ENCODE measurements around the gene CTNNA3.
"Not testable (repeated sequence)": the region's sequence is repeated elsewhere in the genome, so short reads cannot be mapped to it uniquely, and the experiment has no call there.

Gene CTNNA3

GRCh38 chr10:67239864-67240497 is 456.0 kb downstream of the CTNNA3 start:
- DNase-seq: no peak

DNA sequence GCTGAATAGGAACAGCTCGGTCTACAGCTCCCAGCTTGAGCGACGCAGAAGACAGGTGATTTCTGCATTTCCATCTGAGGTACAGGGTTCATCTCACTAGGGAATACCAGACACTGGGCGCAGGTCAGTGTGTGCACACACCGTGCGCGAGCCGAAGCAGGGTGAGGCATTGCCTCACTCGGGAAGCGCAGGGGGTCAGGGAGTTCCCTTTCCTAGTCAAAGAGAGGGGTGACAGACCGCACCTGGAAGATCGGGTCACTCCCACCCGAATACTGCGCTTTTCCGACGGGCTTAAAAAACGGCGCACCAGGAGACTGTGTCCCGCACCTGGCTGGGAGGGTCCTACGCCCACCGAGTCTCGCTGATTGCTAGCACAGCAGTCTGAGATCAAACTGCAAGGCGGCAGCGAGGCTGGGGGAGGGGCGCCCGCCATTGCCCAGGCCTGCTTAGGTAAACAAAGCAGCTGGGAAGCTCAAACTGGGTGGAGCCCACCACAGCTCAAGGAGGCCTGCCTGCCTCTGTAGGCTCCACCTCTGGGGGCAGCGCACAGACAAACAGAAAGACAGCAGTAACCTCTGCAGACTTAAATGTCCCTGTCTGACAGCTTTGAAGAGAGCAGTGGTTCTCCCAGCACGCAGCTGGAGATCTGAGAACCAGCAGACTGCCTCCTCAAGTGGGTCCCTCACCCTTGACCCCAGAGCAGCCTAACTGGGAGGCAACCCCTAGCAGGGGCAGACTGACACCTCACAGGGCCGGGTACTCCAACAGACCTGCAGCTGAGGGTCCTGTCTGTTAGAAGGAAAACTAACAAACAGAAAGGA is 465.1 kb downstream of the CTNNA3 start:
- DNase-seq: not testable (repeated sequence)

- DNase-seq: no peak
Observed at GRCh38 chr10:67225226-67225625, 470.8 kb downstream of the CTNNA3 start.

DNA sequence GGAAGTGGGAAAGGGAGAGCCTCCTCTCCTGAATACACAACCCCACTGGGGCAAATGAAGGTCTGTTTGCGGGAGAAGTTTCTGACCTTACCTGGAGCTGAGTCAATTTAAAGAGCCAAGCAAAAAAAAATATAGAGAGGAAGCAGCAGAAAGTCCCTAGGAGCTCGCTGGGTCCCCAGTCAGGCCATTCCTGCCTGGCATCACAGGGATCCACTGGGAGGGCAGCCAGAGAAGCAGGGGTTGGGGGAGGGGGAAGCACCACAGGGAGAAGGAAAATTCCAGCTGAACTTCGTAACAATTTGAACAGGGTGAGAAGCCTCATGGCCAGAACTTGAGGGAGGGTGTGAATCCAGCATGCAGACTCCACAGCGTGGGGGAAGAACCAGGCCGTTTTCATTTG is 471.4 kb downstream of the CTNNA3 start:
- DNase-seq: no peak

GRCh38 chr10:67222934-67223333 is 473.1 kb downstream of the CTNNA3 start:
- no peak for DNase-seq

GRCh38 chr10:67221939-67222494 is 474.0 kb downstream of the CTNNA3 start:
- DNase-seq: no peak

- no peak for DNase-seq
Observed at GRCh38 chr10:67211680-67212079, 484.3 kb downstream of the CTNNA3 start.

DNA sequence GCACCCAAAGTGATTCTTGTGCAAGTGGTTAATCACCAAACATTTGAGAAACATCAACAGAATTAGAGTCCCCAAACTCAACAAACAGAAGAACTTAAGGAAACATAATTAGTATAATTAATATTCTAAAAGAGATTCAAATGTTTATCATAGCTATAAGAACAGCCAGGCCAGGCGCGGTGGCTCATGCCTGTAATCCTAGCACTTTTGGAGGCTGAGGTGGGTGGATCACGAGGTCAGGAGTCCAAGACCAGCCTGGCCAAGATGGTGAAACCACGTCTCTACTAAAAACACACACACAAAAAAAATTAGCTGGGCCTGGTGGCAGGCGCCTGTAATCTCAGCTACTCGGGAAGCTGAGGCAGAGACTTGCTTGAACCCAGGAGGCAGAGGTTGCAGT is 488.1 kb downstream of the CTNNA3 start:
- not testable (repeated sequence) for DNase-seq

GRCh38 chr10:67200913-67201564 is 495.0 kb downstream of the CTNNA3 start:
- DNase-seq: no peak

GRCh38 chr10:67175354-67175753 is 520.6 kb downstream of the CTNNA3 start:
- DNase-seq: no peak

DNA sequence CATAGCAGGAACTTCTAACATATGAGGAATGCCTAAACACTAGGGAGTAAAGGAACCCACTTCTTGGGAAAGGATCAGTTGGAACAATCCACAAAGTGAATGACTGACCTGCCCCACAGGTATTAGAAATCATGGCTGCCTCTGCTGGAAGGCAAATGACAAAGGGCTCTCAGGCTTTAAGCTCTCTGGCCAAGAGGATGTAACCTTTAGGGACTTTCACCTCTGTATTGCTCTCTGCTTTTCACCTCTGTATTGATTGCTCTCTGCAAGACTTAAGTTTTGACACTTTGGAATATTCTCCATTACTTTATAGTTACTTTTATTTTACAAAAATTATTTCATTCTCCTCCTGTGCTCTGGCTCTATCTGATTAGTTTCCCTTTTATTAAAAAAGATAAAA is 522.2 kb downstream of the CTNNA3 start:
- no peak for DNase-seq

DNA sequence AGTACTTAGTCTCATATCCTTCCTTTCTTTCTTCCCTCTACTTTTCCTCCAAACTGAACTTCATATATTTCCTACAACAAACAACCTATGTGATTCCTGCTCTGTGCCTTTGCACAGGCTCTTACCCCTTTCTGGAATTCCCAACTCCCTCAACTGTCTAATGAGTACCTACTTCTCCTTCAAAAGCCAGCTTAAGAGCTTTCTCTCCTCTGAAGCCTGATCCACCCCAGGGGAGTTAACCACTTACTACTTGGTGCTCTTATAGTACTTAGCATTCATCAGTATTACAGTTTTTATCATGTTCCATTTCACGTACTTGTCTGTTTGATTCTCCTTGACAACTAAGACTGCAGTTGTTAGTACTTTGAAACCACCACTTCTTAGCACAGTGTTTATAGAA is 524.0 kb downstream of the CTNNA3 start:
- DNase-seq: no peak

- DNase-seq: no peak
Observed at GRCh38 chr10:67156239-67156638, 539.8 kb downstream of the CTNNA3 start.

DNA sequence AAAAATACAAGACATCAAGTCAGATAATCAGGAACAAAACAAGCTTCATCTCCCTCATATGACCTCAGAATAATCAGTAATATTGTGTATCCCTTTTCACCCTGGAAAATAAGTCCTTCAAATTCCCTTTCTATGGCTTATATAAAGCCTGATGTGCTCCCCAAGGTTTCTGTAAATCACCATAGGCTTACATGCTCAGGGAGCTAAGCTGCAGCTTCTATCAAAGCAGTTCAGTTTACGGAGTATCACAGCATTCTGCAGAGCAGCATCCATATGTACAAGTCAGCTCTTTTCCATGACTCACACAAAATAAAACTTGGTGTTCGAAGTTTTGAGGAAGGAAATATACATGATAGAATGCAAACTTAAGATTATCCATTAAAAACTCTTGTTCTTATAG is 544.5 kb downstream of the CTNNA3 start:
- no peak for DNase-seq

- no peak for DNase-seq
Observed at GRCh38 chr10:67144530-67144929, 551.5 kb downstream of the CTNNA3 start.

DNA sequence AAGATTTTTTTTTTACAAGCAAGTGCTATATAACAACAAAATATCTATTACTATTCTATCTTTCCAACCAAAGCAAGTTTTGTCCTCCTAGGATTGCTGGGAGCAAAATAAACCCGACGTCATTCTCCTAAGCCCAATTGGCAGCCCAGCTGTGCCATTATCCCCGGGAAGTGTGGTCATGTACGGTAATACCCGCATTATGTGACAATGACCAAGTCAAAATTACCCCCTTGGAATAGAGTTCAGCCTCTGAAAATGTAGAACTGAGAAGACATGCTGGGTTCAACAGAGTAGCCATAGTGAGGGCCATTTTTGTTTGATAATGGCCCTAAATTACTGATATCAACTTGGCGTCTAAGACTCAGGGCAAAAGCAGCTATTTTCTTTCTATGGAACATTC is 554.7 kb downstream of the CTNNA3 start:
- no peak for DNase-seq

DNA sequence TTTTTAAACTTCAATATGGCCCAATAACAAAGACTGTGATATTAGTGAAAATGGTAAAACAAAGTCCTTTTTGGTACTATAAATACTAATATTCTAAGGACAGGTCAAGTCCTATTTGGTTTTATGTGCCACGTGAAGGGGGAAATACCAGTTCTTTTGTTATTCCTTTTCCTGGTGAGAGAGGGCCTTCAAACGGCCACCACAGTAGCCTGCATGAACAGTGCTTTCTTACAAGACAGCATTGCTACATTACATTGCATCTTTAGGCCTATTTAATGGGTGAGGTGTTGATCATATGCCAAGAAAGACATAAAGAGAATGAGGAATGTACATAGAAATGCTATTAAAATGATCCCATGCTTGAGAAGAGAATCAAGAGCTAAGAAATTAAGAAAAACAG is 555.4 kb downstream of the CTNNA3 start:
- DNase-seq: no peak

DNA sequence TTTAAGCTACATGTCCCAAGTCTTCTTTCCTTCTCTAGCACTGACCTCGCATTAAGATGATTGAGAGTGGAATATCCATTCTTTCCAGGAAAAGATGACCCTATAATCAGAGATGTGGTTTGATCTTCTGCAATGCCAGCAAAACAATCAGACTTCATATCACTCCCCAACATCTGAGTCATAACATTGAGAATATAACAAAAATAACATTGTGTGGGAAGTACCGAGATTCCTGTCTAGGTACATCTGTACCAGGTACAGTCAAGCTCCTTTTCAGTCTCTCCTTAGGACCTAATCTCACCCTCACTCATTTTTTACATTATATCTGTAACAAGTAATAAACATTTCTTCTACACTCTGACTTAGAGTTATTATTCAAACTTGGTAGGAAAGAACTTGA is 568.6 kb downstream of the CTNNA3 start:
- DNase-seq: no peak

- no peak for DNase-seq
Observed at GRCh38 chr10:67119651-67120050, 576.3 kb downstream of the CTNNA3 start.

DNA sequence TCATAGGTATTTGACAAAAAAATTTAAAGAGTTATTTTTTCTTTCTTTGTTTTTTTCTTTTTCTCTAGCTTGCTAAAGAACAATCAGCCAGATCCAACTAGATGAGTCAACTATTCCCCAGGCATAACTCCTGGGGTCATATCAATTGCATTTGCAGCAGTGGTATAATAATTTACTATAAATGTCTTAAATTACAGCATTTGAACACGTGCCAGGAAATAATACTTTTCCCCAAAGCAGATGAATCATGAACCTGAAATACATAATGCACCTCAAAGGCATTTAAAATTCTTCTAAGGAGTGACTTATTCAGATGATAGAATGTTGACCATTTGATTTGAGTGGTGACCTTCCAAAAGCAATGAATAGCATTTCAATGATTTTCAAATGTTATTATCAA is 580.0 kb downstream of the CTNNA3 start:
- DNase-seq: peak; percentile 29

GRCh38 chr10:67114945-67115344 is 581.0 kb downstream of the CTNNA3 start:
- DNase-seq: no peak

DNA sequence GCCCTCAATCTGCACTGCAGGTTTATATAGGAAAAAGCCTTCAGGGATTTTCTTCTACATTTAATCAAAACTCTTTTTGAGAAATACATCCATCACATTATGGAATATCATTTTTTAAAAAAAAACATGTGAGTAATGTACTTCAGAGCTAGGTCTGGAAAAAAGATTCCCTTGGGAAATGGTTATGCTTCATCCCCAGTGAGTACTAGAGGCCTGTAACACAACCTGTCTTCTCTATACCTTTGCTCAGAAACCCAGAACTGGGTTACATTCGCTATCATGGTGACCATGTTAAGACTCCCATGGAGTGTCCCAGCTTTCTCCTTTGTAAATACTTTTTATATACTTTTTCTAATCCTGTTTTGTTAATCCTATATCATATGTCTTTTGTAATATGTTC is 583.2 kb downstream of the CTNNA3 start:
- DNase-seq: peak; percentile 7

DNA sequence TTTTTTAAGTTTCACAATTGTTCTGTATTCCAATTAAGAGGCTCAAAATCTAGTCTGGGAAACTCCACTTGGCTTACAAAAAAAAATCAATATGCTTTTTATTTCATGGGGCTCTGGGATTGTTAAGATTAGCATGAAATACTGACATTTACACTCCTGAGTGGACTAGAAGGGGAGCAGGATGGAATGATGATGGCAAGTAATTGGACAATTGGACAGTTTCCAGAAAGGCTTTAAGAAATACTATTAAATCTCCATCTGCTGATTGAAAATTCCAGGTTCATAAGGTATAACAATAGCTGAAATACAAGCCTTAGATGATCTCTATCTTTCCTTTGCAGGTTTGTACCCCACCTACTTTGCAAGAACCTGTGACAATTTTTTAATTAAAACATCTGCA is 585.7 kb downstream of the CTNNA3 start:
- peak; percentile 38 for DNase-seq

DNA sequence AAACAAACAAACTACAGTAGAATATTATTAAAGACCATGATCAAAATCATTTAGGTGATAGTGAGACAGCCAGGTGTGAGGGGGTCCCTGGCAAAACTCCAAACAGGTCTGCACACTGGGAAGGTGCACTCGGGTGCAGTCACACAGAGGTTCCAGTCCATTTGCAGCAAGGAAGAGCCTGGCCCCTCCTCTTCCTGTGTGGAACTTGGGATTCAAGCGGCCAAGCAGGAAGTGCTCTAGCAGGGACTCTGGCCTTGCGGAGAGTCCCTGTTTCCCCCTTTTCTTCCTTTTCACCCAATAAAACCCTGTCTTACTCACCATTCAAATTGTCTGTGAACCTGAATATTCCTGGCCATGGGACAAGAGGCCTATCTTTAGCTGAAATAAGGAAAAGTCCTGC is 588.3 kb downstream of the CTNNA3 start:
- no peak for DNase-seq
